ENCODE data around the gene EYA4.

EYA4 gene

DNA sequence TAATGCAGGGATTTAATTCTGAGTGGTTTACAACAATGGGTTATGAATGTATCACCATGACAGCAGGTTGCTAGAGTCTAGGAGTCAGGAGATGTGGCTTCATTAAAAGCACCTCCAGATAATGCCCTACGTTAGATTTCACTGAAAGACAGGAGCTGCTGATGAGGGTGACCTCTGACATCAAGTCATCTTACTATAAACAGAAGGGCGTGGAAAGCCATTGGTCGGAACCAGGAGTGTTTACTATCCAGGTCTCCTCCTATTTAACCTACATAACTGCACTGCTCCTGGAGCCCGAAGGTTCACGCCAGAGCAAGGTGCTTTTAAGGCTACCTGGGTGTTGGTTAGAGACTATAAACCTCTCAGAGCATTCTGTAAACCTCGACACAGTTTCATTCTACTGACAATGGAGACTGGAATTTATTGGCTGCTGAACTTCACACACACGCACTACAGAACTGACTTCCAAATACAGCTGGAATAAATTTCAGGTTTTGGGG, 128.7 kb downstream of the EYA4 start:
- no peak overlapping the region for H3K4me3 ChIP-seq (replicated peaks; ENCODE audit: low read depth, low read length)
- TF ChIP-seq, protein P1, sequence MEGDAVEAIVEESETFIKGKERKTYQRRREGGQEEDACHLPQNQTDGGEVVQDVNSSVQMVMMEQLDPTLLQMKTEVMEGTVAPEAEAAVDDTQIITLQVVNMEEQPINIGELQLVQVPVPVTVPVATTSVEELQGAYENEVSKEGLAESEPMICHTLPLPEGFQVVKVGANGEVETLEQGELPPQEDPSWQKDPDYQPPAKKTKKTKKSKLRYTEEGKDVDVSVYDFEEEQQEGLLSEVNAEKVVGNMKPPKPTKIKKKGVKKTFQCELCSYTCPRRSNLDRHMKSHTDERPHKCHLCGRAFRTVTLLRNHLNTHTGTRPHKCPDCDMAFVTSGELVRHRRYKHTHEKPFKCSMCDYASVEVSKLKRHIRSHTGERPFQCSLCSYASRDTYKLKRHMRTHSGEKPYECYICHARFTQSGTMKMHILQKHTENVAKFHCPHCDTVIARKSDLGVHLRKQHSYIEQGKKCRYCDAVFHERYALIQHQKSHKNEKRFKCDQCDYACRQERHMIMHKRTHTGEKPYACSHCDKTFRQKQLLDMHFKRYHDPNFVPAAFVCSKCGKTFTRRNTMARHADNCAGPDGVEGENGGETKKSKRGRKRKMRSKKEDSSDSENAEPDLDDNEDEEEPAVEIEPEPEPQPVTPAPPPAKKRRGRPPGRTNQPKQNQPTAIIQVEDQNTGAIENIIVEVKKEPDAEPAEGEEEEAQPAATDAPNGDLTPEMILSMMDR (IDR thresholded peaks at IDR 0.05; ENCODE audit: low read length, missing control alignments): no peak
- no peak for DNase-seq (ENCODE audit: low read depth)

DNA sequence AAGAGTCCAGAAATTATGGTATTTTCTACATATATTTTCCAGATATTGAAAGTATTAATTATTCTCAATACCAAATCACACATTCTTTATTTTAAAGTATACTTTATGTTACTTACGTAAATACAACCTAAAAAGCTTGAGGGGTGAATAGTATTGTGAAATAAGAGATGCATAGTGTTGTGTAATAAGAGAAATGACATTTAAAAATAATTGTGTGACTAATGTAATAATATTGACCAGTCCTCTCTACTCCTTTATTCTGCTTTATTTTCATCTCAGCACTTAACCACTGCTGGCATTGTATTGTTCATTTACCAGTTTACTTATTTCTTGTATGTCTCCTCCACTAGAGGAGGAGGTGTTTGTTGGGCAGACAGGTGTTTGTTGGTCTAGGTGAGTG, 135.6 kb downstream of the EYA4 start:
- no peak for DNase-seq (ENCODE audit: low read depth)
- no peak overlapping the region for H3K4me3 ChIP-seq (replicated peaks; ENCODE audit: low read depth, low read length)
- TF ChIP-seq, protein P1 (IDR thresholded peaks at IDR 0.05; ENCODE audit: low read length, missing control alignments): no peak

- TF ChIP-seq, protein P1 (IDR thresholded peaks at IDR 0.05; ENCODE audit: low read length, missing control alignments): no peak
- DNase-seq (ENCODE audit: low read depth): no peak
- no peak overlapping the region for H3K4me3 ChIP-seq (replicated peaks; ENCODE audit: low read depth, low read length)
Measured at GRCh38 chr6:133377219-133377618, 136.1 kb downstream of the EYA4 start.

- TF ChIP-seq, protein P1 (IDR thresholded peaks at IDR 0.05; ENCODE audit: low read length, missing control alignments): no peak
- DNase-seq (ENCODE audit: low read depth): no peak
- H3K4me3 ChIP-seq (replicated peaks; ENCODE audit: low read depth, low read length): no peak overlapping the region
Measured at GRCh38 chr6:133380047-133380446, 138.9 kb downstream of the EYA4 start.

DNA sequence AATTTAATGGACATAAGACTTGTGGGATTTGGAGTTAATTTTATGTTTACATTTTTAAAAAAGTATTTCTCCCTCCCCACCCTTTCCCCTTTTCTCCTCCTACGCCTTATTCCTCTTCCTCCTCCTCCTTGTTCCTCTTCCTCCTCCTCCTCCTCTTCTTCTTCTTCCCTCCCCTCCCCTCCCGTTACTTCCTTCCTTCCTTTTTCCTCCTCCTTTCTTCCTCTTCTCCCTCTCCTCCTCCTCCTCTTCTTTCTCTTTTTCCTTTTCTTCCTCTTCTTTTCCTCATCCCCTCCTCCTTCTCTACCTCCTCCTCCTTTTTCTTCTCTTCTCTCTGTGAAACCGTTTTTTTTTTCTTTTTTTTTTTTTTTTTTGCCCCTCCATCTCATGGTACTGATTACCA, 139.6 kb downstream of the EYA4 start:
- TF ChIP-seq, protein P1 (IDR thresholded peaks at IDR 0.05; ENCODE audit: low read length, missing control alignments): no peak
- H3K4me3 ChIP-seq (replicated peaks; ENCODE audit: low read depth, low read length): no peak overlapping the region

GRCh38 chr6:133388731-133389130, 147.6 kb downstream of the EYA4 start:
- H3K4me3 ChIP-seq (replicated peaks; ENCODE audit: low read depth, low read length): no peak overlapping the region
- TF ChIP-seq, protein P1 (IDR thresholded peaks at IDR 0.05; ENCODE audit: low read length, missing control alignments): no peak
- DNase-seq (ENCODE audit: low read depth): no peak

More for the DNA sequence above, 139.6 kb downstream of the EYA4 start:
- DNase-seq (ENCODE audit: low read depth): no peak

GRCh38 chr6:133390168-133390567, 149.0 kb downstream of the EYA4 start:
- H3K4me3 ChIP-seq (replicated peaks; ENCODE audit: low read depth, low read length): no peak overlapping the region
- TF ChIP-seq, protein P1 (IDR thresholded peaks at IDR 0.05; ENCODE audit: low read length, missing control alignments): no peak
- DNase-seq (ENCODE audit: low read depth): no peak

Measured in fibroblast of pulmonary artery (primary cell).